Stomach (tissue), 4 donors: Measurements from ENCODE around the gene MTARC1.

Source experiments
- CTCF ChIP-seq, 7 experiments: fragments of 450-650 bp in 4 of 7; fragments of 200-600 bp in 3 of 7; sonication (generic) in 3 of 7; IDR thresholded peaks; one replicate each; pipeline ENCODE4 v1.5.1; 2016 to 2019; ENCODE audit warnings: antibody characterized with exemption in 7 of 7, control low read depth in 2 of 7, mild to moderate bottlenecking in 1 of 7
- POLR2A ChIP-seq, 4 donors: fragments of 450-650 bp; IDR thresholded peaks; one replicate each; pipeline ENCODE4 v1.6.1; 2016; ENCODE audit warnings: antibody characterized with exemption in 4 of 4, control low read depth in 2 of 4, mild to moderate bottlenecking in 1 of 4, moderate library complexity in 1 of 4
- POLR2AphosphoS5 ChIP-seq, 3 donors: sonication (generic); formaldehyde crosslinking; IDR thresholded peaks; one replicate each; pipeline ENCODE4 v1.6.1; 2016; ENCODE audit warnings: antibody characterized with exemption in 3 of 3

GRCh38 chr1:220759147-220759546 is 27.6 kb upstream of the MTARC1 start:
- TF ChIP-seq CTCF (IDR thresholded peaks at IDR 0.05) (no peak), POLR2A (IDR thresholded peaks at IDR 0.05) (no peak), POLR2AphosphoS5 (IDR thresholded peaks at IDR 0.05) (no peak)
